MM.1S (cell line): ENCODE data around the gene TM2D1.
"Not testable (repeated sequence)": the region's sequence is repeated elsewhere in the genome, so short reads cannot be mapped to it uniquely, and the experiment has no call there.

Source experiments
- DNase-seq: peaks from one replicate; pipeline ENCODE4 v3.0.0-alpha.2; 2015
- H2AFZ ChIP-seq: fragments of 300-600 bp; sonication (generic); 2 replicates; pipeline ENCODE4 v1.6.0; 2016; ENCODE audit warnings: antibody characterized with exemption, low read length
- H3F3A ChIP-seq: fragments of 300-600 bp; sonication (generic); 2 replicates; pipeline ENCODE4 v1.6.1; 2016; ENCODE audit warnings: mild to moderate bottlenecking, antibody characterized with exemption, low read length, moderate library complexity, mixed read lengths; ENCODE audit not compliant: insufficient read depth
- H3K27ac ChIP-seq: fragments of 300-600 bp; sonication (generic); 2 replicates; pipeline ENCODE4 v1.5.1; 2016; ENCODE audit warnings: mild to moderate bottlenecking, low read length
- H3K27me3 ChIP-seq: fragments of 300-600 bp; sonication (generic); replicated peaks from 2 replicates; pipeline ENCODE4 v1.6.0; 2016; ENCODE audit warnings: low read length; ENCODE audit not compliant: insufficient read depth
- H3K36me3 ChIP-seq: fragments of 300-600 bp; sonication (generic); replicated peaks from 2 replicates; pipeline ENCODE4 v1.6.1; 2016; ENCODE audit warnings: mild to moderate bottlenecking, low read length, mixed read lengths; ENCODE audit not compliant: insufficient read depth
- H3K4me1 ChIP-seq: fragments of 300-600 bp; sonication (generic); 2 replicates; pipeline ENCODE4 v1.6.1; 2016; ENCODE audit warnings: low read length, mixed read lengths
- H3K4me2 ChIP-seq: fragments of 300-600 bp; sonication (generic); 2 replicates; pipeline ENCODE4 v1.6.0; 2016; ENCODE audit warnings: low read depth, low read length
- H3K4me3 ChIP-seq: fragments of 300-600 bp; sonication (generic); 2 replicates; pipeline ENCODE4 v1.5.1; 2016; ENCODE audit warnings: low read length, mixed read lengths
- H3K79me2 ChIP-seq: fragments of 300-600 bp; sonication (generic); 2 replicates; pipeline ENCODE4 v1.6.1; 2016; ENCODE audit warnings: mixed run types, low read length, mixed read lengths
- H3K9ac ChIP-seq: fragments of 300-600 bp; sonication (generic); 2 replicates; pipeline ENCODE4 v1.6.1; 2016; ENCODE audit warnings: low read length, mixed read lengths
- H3K9me2 ChIP-seq: fragments of 300-600 bp; sonication (generic); replicated peaks from 2 replicates; pipeline ENCODE4 v1.6.1; 2016; ENCODE audit warnings: mild to moderate bottlenecking, low read length, mixed read lengths; ENCODE audit not compliant: insufficient read depth
- H3K9me3 ChIP-seq: fragments of 300-600 bp; sonication (generic); replicated peaks from 2 replicates; pipeline ENCODE4 v1.6.1; 2016; ENCODE audit warnings: mild to moderate bottlenecking, low read length, mixed read lengths; ENCODE audit not compliant: insufficient read depth
- H4K20me1 ChIP-seq: fragments of 300-600 bp; sonication (generic); 2 replicates; pipeline ENCODE4 v1.6.1; 2016; ENCODE audit warnings: mild to moderate bottlenecking, low read length, moderate library complexity, mixed read lengths; ENCODE audit not compliant: insufficient read depth
- CTCF ChIP-seq: fragments of 300-600 bp; sonication (generic); IDR thresholded peaks from 2 replicates; pipeline ENCODE4 v1.5.1; 2016; ENCODE audit warnings: antibody characterized with exemption, low read length, mixed read lengths
- EZH2 ChIP-seq: fragments of 300-600 bp; sonication (generic); optimal IDR thresholded peaks from 2 replicates; pipeline ENCODE3; 2017; ENCODE audit warnings: low read depth, mild to moderate bottlenecking, antibody characterized with exemption, low read length, mixed read lengths
- EZH2phosphoT487 ChIP-seq: fragments of 300-600 bp; sonication (generic); IDR thresholded peaks from 2 replicates; pipeline ENCODE4 v1.6.1; 2018; ENCODE audit warnings: antibody characterized with exemption, low read length

TM2D1 gene

GRCh38 chr1:61680500-61680899 lies 44.4 kb downstream of the TM2D1 start:
- Histone ChIP-seq H3K9me3 (no peaks in the 10 kb centered on the region), H3K4me2 (no peak overlapping the region), H2AFZ (no peak overlapping the region), H3K27me3 (no peaks in the 10 kb centered on the region), H3K79me2 (no peaks in the 10 kb centered on the region), H3K36me3 (no peaks in the 10 kb centered on the region), H3K9ac (no peak overlapping the region), H3K27ac (no peak overlapping the region), H3K9me2 (no peaks in the 10 kb centered on the region), H3K4me3 (no peak overlapping the region), H3F3A (no peaks in the 10 kb centered on the region), H4K20me1 (no peaks in the 10 kb centered on the region), H3K4me1 (no peaks in the 10 kb centered on the region)
- no peak for DNase-seq
- no peak for TF ChIP-seq EZH2phosphoT487
- no peak for TF ChIP-seq EZH2
- TF ChIP-seq CTCF: no peak

GRCh38 chr1:61676881-61677280 lies 48.1 kb downstream of the TM2D1 start:
- not testable (repeated sequence) for H3K27ac ChIP-seq

GRCh38 chr1:61674221-61674620 lies 50.7 kb downstream of the TM2D1 start:
- H3K4me3 ChIP-seq: no peak overlapping the region
- no peaks in the 10 kb centered on the region for H3K27me3 ChIP-seq
- no peaks in the 10 kb centered on the region for H3K9me3 ChIP-seq
- H3K4me2 ChIP-seq: no peak overlapping the region
- H3K36me3 ChIP-seq: no peaks in the 10 kb centered on the region
- H3K4me1 ChIP-seq: no peaks in the 10 kb centered on the region
- H3F3A ChIP-seq: no peaks in the 10 kb centered on the region
- no peak overlapping the region for H3K27ac ChIP-seq
- no peaks in the 10 kb centered on the region for H3K9me2 ChIP-seq
- no peaks in the 10 kb centered on the region for H4K20me1 ChIP-seq
- H3K9ac ChIP-seq: no peak overlapping the region
- no peak overlapping the region for H2AFZ ChIP-seq
- no peak for TF ChIP-seq CTCF
- TF ChIP-seq EZH2phosphoT487: no peak
- no peak for TF ChIP-seq EZH2
- no peak for DNase-seq
- H3K79me2 ChIP-seq: no peaks in the 10 kb centered on the region

More at GRCh38 chr1:61676881-61677280, 48.1 kb downstream of the TM2D1 start:
- not testable (repeated sequence) for H2AFZ ChIP-seq, H3K9me3 ChIP-seq, H3F3A ChIP-seq, H4K20me1 ChIP-seq, H3K4me1 ChIP-seq, H3K4me2 ChIP-seq, H3K9me2 ChIP-seq, H3K79me2 ChIP-seq, H3K4me3 ChIP-seq, H3K27me3 ChIP-seq, H3K9ac ChIP-seq, DNase-seq, H3K36me3 ChIP-seq

GRCh38 chr1:61672376-61672775 lies 52.6 kb downstream of the TM2D1 start:
- Histone ChIP-seq H4K20me1 (no peaks in the 10 kb centered on the region), H3K4me1 (no peaks in the 10 kb centered on the region), H3K27ac (no peak overlapping the region), H3K79me2 (no peaks in the 10 kb centered on the region), H3K4me3 (no peak overlapping the region), H3F3A (no peaks in the 10 kb centered on the region), H3K9me2 (no peaks in the 10 kb centered on the region), H3K36me3 (no peaks in the 10 kb centered on the region), H3K9ac (no peak overlapping the region), H3K9me3 (no peaks in the 10 kb centered on the region), H3K27me3 (no peaks in the 10 kb centered on the region), H2AFZ (no peak overlapping the region), H3K4me2 (no peak overlapping the region)
- TF ChIP-seq EZH2 (no peak), EZH2phosphoT487 (no peak), CTCF (no peak)
- DNase-seq: no peak
